HUES48 (cell line): ENCODE results near the gene COG7.
A peak's percentile ranks its signal among the peaks of the same experiment; 100 is the strongest.
"Not testable (repeated sequence)": the region's sequence is repeated elsewhere in the genome, so short reads cannot be mapped to it uniquely, and the experiment has no call there.

Experiments used
- H3K27ac ChIP-seq: one replicate; pipeline ENCODE4 v1.7.0; 2013; ENCODE audit warnings: low read depth, low read length, inconsistent platforms
- H3K27me3 ChIP-seq: 2 replicates; pipeline ENCODE4 v1.6.1; 2013; ENCODE audit warnings: mild to moderate bottlenecking, low read length; ENCODE audit not compliant: control insufficient read depth, insufficient read depth
- H3K36me3 ChIP-seq: 2 replicates; pipeline ENCODE4 v1.6.1; 2013; ENCODE audit warnings: low read length; ENCODE audit not compliant: control insufficient read depth, insufficient read depth
- H3K4me1 ChIP-seq: 2 replicates; pipeline ENCODE4 v1.6.1; 2013; ENCODE audit warnings: mild to moderate bottlenecking, low read length; ENCODE audit not compliant: control insufficient read depth, insufficient read depth
- H3K4me3 ChIP-seq: 2 replicates; pipeline ENCODE4 v1.5.1; 2013; ENCODE audit warnings: mild to moderate bottlenecking, low read depth, low read length
- H3K9ac ChIP-seq: 2 replicates; pipeline ENCODE4 v1.6.1; 2013; ENCODE audit warnings: mild to moderate bottlenecking, low read depth, low read length, moderate library complexity
- H3K9me3 ChIP-seq: 2 replicates; pipeline ENCODE4 v1.6.1; 2013; ENCODE audit warnings: low read length; ENCODE audit not compliant: control insufficient read depth, insufficient read depth

Gene COG7

GRCh38 chr16:23409522-23409921 lies 43.5 kb downstream of the COG7 start:
- no peak overlapping the region for H3K4me3 ChIP-seq
- no peak overlapping the region for H3K9ac ChIP-seq
- H3K9me3 ChIP-seq, result no peaks in the 10 kb centered on the region
- peaks cover 20% of the 10 kb centered on the region for H3K4me1 ChIP-seq
- peak overlapping the region; percentile 62 for H3K27ac ChIP-seq
- no peaks in the 10 kb centered on the region for H3K27me3 ChIP-seq
- H3K36me3 ChIP-seq, result peaks cover 59% of the 10 kb centered on the region

DNA sequence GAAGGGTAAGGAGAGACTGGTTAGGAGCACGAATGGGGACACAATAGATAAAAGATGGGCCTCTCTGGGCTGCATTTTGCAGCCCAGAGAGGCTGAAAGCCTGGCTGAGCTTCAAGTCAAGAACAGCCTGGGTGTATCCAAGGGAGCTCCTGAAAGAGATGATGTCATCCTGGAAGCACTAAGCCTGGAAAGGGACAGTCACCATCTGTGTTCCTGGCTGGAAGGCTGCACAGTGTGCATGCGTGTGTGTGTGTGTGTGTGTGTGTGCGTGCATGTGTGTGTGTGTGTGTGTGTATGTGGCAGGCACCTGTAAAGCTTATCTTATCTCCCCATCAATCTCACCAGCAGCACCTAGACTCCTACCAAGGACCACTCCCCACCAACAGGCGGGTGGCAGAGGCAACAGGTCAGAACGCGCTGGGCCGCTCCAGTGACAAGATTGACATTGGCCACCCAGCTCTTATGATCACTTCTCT lies 44.1 kb downstream of the COG7 start:
- peaks cover 20% of the 10 kb centered on the region for H3K4me1 ChIP-seq
- no peak overlapping the region for H3K4me3 ChIP-seq
- H3K9ac ChIP-seq, result no peak overlapping the region
- H3K27me3 ChIP-seq, result no peaks in the 10 kb centered on the region
- no peaks in the 10 kb centered on the region for H3K9me3 ChIP-seq
- peaks cover 60% of the 10 kb centered on the region for H3K36me3 ChIP-seq
- peak overlapping the region; percentile 72 for H3K27ac ChIP-seq

GRCh38 chr16:23408242-23408822 lies 44.7 kb downstream of the COG7 start:
- peak overlapping the region; percentile 72 for H3K27ac ChIP-seq

DNA sequence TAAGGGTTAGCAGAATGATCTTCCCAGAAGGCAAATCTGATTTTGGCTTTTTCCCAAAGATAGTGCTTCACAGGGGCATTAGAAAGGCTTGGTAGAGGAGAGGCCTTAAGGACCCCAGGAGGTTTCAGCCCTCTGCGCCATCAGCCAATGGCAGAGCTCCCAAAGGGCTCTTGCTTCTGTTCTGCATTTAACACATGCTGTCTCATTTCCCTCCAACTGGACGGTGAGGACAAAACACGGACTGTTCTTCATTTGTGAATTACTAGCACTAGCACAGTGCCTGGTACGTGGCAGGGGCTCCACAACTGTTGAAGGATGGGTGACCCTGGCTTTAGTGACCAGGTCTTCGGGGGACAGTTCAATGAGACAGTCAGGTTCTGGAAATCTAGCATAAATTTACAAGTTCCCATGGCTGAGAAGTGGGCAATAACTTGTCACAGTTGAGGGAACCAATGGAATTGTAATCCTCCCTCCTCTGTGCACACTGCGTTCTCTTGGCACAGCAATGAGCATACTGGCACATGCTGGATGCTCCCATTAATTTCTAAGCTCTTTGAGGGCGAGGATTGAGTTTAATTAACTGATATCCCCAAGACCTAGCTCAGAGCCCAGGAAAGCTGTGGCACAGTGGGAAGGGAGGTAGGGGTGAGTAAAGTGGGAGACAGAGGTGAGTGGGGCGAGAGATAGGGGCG lies 45.4 kb downstream of the COG7 start:
- Histone ChIP-seq H3K27me3 (no peaks in the 10 kb centered on the region), H3K27ac (no peak overlapping the region)

More at GRCh38 chr16:23408242-23408822, 44.7 kb downstream of the COG7 start:
- H3K9ac ChIP-seq, result no peak overlapping the region
- no peaks in the 10 kb centered on the region for H3K9me3 ChIP-seq
- no peak overlapping the region for H3K4me3 ChIP-seq
- peaks cover 20% of the 10 kb centered on the region for H3K4me1 ChIP-seq
- H3K36me3 ChIP-seq, result peaks cover 60% of the 10 kb centered on the region
- H3K27me3 ChIP-seq, result no peaks in the 10 kb centered on the region

DNA sequence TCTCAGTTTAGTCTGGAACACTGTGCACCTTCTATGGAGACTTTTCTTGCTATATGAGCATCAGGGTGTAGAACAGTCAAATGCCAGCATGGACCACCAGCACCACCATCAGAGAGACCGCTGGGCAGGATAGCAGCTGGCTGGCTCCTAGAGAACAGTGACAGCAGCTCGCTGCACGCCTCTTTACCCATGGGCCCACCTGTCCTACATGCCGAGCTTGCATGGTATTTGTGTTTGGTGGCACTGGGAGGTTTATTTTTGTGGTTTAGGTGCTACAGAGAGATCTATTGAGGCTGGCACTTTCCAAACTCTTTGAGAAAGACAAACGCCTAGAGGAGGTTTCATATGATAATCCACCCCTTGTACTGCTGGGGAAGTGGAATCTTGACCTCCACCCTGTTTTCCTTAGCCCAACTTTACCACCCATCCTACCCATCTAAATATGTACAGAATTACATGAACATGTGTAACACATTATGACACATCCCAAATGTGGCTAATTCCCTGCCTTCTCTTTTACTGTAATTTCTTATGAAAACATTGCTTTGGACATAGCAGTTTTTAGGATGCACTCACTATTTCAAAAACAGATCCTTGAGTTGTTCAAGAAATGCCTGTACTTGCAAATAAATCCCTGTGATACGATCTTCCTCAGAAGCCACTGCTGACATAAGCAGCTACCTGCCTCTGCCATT lies 46.3 kb downstream of the COG7 start:
- peaks cover 20% of the 10 kb centered on the region for H3K4me1 ChIP-seq
- H3K4me3 ChIP-seq, result no peak overlapping the region
- peaks cover 54% of the 10 kb centered on the region for H3K36me3 ChIP-seq
- H3K27ac ChIP-seq, result no peak overlapping the region
- H3K27me3 ChIP-seq, result no peaks in the 10 kb centered on the region
- no peaks in the 10 kb centered on the region for H3K9me3 ChIP-seq
- H3K9ac ChIP-seq, result no peak overlapping the region

More for the DNA sequence above, 45.4 kb downstream of the COG7 start:
- H3K4me1 ChIP-seq, result peaks cover 20% of the 10 kb centered on the region
- H3K36me3 ChIP-seq, result peaks cover 60% of the 10 kb centered on the region
- no peaks in the 10 kb centered on the region for H3K9me3 ChIP-seq
- no peak overlapping the region for H3K9ac ChIP-seq
- H3K4me3 ChIP-seq, result no peak overlapping the region

DNA sequence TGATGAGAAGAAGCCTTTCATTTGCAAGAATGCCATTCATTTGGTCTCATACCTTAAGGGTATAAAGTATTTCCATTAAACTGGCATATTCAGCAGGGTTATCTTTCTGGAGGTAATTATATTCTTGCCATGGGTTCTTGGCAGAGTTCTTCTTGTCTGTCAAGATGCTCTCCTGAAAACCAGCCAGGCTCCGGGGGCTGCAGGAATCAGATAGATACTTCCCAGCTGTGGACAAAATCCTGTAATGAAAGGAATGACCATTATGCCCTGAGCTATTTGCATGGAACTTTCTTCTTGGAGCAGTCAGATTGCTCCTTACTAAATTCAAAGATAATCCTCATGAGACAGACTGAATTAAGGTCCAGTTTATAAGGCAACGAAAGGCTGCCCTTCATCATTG lies 47.0 kb downstream of the COG7 start:
- H3K4me3 ChIP-seq, result no peak overlapping the region
- no peaks in the 10 kb centered on the region for H3K9me3 ChIP-seq
- H3K9ac ChIP-seq, result no peak overlapping the region
- peaks cover 26% of the 10 kb centered on the region for H3K4me1 ChIP-seq
- peaks cover 54% of the 10 kb centered on the region for H3K36me3 ChIP-seq
- no peak overlapping the region for H3K27ac ChIP-seq
- no peaks in the 10 kb centered on the region for H3K27me3 ChIP-seq

DNA sequence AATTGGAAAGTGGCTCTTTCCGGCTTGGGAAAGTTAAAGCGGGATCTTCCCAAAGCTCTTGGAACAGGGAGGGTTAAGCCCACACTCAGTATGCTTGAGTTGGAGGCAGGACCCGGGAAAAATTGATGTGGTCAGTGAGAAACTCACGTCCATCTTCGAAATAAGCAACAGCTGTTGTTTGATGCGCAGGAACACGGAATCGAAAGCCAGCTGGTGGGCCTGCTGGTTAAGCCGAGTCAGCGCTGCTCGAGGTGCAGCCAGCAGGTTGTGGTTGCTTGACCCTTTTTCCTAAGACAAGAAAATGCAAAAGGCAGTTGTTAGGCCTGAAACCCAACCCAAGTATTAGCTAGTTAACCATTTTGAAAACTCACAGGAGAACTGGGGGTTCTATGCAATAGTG lies 49.4 kb downstream of the COG7 start:
- Histone ChIP-seq H3K36me3 (peaks cover 52% of the 10 kb centered on the region), H3K27me3 (no peaks in the 10 kb centered on the region)

GRCh38 chr16:23402100-23402499 lies 50.9 kb downstream of the COG7 start:
- peaks cover 55% of the 10 kb centered on the region for H3K36me3 ChIP-seq
- peaks cover 31% of the 10 kb centered on the region for H3K4me1 ChIP-seq
- no peaks in the 10 kb centered on the region for H3K9me3 ChIP-seq

More for the DNA sequence above, 49.4 kb downstream of the COG7 start:
- no peak overlapping the region for H3K27ac ChIP-seq
- peaks cover 29% of the 10 kb centered on the region for H3K4me1 ChIP-seq
- no peak overlapping the region for H3K4me3 ChIP-seq
- no peak overlapping the region for H3K9ac ChIP-seq
- no peaks in the 10 kb centered on the region for H3K9me3 ChIP-seq

DNA sequence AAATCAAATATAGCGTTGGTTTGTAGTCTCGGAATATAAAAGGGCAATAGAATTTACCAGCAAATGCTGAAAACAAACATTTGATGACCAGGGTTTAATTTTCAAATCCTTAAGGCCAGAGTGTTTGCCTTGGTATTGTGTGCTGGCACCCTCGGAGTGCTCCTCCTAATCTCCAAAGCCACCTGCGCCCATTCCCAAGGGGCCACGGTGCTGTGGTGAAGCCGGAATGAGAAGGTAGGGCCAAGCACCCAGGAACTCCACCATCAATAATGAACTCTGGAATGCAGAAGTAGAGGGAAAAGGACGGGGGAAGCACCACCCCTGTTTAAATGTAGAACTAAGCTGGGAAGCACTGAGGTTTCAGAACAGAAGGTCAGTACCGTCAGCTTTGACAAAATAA lies 51.9 kb downstream of the COG7 start:
- Histone ChIP-seq H3K9ac (no peak overlapping the region), H3K9me3 (no peaks in the 10 kb centered on the region), H3K4me1 (peaks cover 31% of the 10 kb centered on the region), H3K4me3 (no peak overlapping the region), H3K27ac (no peak overlapping the region), H3K36me3 (peaks cover 46% of the 10 kb centered on the region), H3K27me3 (no peaks in the 10 kb centered on the region)

More at GRCh38 chr16:23402100-23402499, 50.9 kb downstream of the COG7 start:
- no peaks in the 10 kb centered on the region for H3K27me3 ChIP-seq
- H3K9ac ChIP-seq, result no peak overlapping the region
- no peak overlapping the region for H3K4me3 ChIP-seq
- no peak overlapping the region for H3K27ac ChIP-seq

DNA sequence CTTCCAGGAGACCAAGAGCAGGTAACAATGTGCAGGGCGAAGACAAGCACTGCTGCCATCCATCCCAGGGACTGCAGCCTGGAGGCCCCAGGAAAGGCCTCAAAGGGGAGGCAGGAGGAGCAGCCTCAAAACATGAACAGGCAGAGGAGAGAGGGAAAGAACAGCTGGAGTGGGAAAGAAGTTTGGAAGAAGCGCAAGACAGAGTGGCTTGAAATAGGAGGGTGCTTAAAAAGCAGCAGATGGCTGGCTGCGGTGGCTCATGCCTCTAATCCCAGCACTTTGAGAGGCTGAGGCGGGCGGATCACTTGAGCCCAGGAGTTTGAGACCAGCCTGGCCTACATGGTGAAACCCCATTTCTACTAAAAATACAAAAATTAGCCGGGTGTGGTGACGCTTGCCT lies 52.5 kb downstream of the COG7 start:
- H3K27me3 ChIP-seq, H3K9me3 ChIP-seq, H3K27ac ChIP-seq, H3K9ac ChIP-seq, H3K4me3 ChIP-seq: not testable (repeated sequence)
- peaks cover 44% of the 10 kb centered on the region for H3K36me3 ChIP-seq
- H3K4me1 ChIP-seq, result peaks cover 31% of the 10 kb centered on the region
